ENCODE measurements around the gene GNMT.
"Not testable (repeated sequence)": the region's sequence is repeated elsewhere in the genome, so short reads cannot be mapped to it uniquely, and the experiment has no call there.

Gene GNMT

GRCh38 chr6:42942444-42942843 lies 18.1 kb upstream of the GNMT start:
- no peak for DNase-seq

- no peak for DNase-seq
Observed at GRCh38 chr6:42947950-42948349, 12.6 kb upstream of the GNMT start.

GRCh38 chr6:42952389-42952788 lies 8.2 kb upstream of the GNMT start:
- no peak for DNase-seq

GRCh38 chr6:42954405-42954804 lies 6.1 kb upstream of the GNMT start:
- DNase-seq = not testable (repeated sequence)

- DNase-seq = no peak
Observed at GRCh38 chr6:42958125-42958524, 2.4 kb upstream of the GNMT start.

- DNase-seq = no peak
Observed at GRCh38 chr6:42959917-42960242, 674 bp upstream of the GNMT start.

GRCh38 chr6:42961020-42961470 lies 491 bp downstream of the GNMT start:
- no peak for DNase-seq

- no peak for DNase-seq
Observed at GRCh38 chr6:42962096-42962495, 1.5 kb downstream of the GNMT start.

GRCh38 chr6:42962502-42963178 lies 2.1 kb downstream of the GNMT start:
- DNase-seq = no peak

GRCh38 chr6:42963179-42963854 lies 2.8 kb downstream of the GNMT start:
- DNase-seq = no peak

- peak; percentile 24 for DNase-seq
Observed at GRCh38 chr6:42963855-42964605, 3.5 kb downstream of the GNMT start.

GRCh38 chr6:42966571-42966970 lies 6.0 kb downstream of the GNMT start:
- DNase-seq = no peak

GRCh38 chr6:42967228-42967627 lies 6.7 kb downstream of the GNMT start:
- DNase-seq = no peak

GRCh38 chr6:42968126-42968701 lies 7.7 kb downstream of the GNMT start:
- DNase-seq = no peak

- no peak for DNase-seq
Observed at GRCh38 chr6:42968783-42969182, 8.2 kb downstream of the GNMT start.

GRCh38 chr6:42969431-42969830 lies 8.9 kb downstream of the GNMT start:
- no peak for DNase-seq

GRCh38 chr6:42969934-42970333 lies 9.4 kb downstream of the GNMT start:
- no peak for DNase-seq

GRCh38 chr6:42970871-42971612 lies 10.5 kb downstream of the GNMT start:
- DNase-seq = no peak

- DNase-seq = no peak
Observed at GRCh38 chr6:42971746-42972327, 11.3 kb downstream of the GNMT start.

GRCh38 chr6:42973926-42974325 lies 13.4 kb downstream of the GNMT start:
- no peak for DNase-seq

GRCh38 chr6:42974919-42975505 lies 14.5 kb downstream of the GNMT start:
- no peak for DNase-seq

- DNase-seq = no peak
Observed at GRCh38 chr6:42978487-42978838, 17.9 kb downstream of the GNMT start.
